Psoas muscle (tissue), 8 donors: ENCODE measurements around the gene RANBP9. TPM values are rescaled to one million over a fixed set of nuclear protein-coding genes. Genes with fewer than 3 reads are reported as not detected.

Experiments used
- ATAC-seq, 4 donors: fragments of 200-7000 bp; cut with Tn5 transposase; one replicate each; pipeline ENCODE4 v1.9.1; 2020; ENCODE audit warnings: moderate library complexity in 3 of 4, mild to moderate bottlenecking in 2 of 4
- DNase-seq, 2 donors: peaks; one replicate each; pipeline ENCODE4 v3.0.0-alpha.2; 2020
- H3K27ac ChIP-seq: fragments of 200-600 bp; one replicate; pipeline ENCODE4 v1.8.0; 2022
- H3K27me3 ChIP-seq, 3 donors: fragments of 200-600 bp in 1 of 3; one replicate each; pipeline versions ENCODE4 v1.6.1 to v1.8.0; 2013 to 2022; ENCODE audit warnings: low read length in 2 of 3, mild to moderate bottlenecking in 2 of 3, moderate library complexity in 1 of 3; ENCODE audit not compliant: insufficient read depth in 3 of 3
- H3K36me3 ChIP-seq, 2 donors: fragments of 200-600 bp in 1 of 2; one replicate each; pipeline versions ENCODE4 v1.6.1 to v1.8.0; 2013 to 2022; ENCODE audit warnings: low read depth in 1 of 2, mild to moderate bottlenecking in 1 of 2, moderate library complexity in 1 of 2; ENCODE audit not compliant: insufficient read depth in 1 of 2
- H3K4me1 ChIP-seq: fragments of 200-600 bp; one replicate; pipeline ENCODE4 v1.8.0; 2022
- H3K4me3 ChIP-seq: fragments of 200-600 bp; one replicate; pipeline ENCODE4 v1.8.0; 2022; ENCODE audit warnings: mild to moderate bottlenecking
- H3K9me3 ChIP-seq: fragments of 200-600 bp; one replicate; pipeline ENCODE4 v1.8.0; 2022
- WGBS, 3 donors: extraction: QIAGEN DNeasy Blood & Tissue Kit; methylation state at CpG; one replicate each; pipeline versions ENCODE4 v1.1.6 to v1.1.7; 2013; 5-methylcytosine and 5-hydroxymethylcytosine counted together
- intact Hi-C, 2 donors: fragments of 100-400 bp; cut with DNase I; formaldehyde crosslinking; loops; one replicate each; pipeline versions ENCODE4 v1.11.0 to v1.14.2; 2022
- polyA plus RNA-seq, 3 donors: library from polyadenylated mRNA; stranded (reverse); fragments of 200-250 nt; gene quantifications; one replicate each; pipeline ENCODE4 v1.2.3, GENCODE V29; 2013
- total RNA-seq, 4 donors: library from RNA; stranded (reverse); fragmentation: NEBNext Ultra II Directional in 2 of 4; extraction: Animal tissue kit (Norgen Biotek cat#: 25700) in 2 of 4; gene quantifications; one replicate each; pipeline versions ENCODE4 v1.2.1 to v1.2.4, GENCODE V29; 2021 to 2023
- TF ChIP-seq, protein P1 (sequence below): fragments of 200-600 bp; IDR thresholded peaks from one replicate; pipeline ENCODE4 v1.8.0; 2022; ENCODE audit warnings: antibody characterized with exemption
- donor health status: healthy with polysubstance abuse.
- donor health status: DM: no; HTN: no; CAD: no; lungs with moderate emphysema.
- donor health status: Bipolar disorder and iron deficiency.
- donor health status: healthy.
- donor health status: DM: yes; HTN: yes; CAD: no.
- donor health status: DM: no; HTN: no; CAD: no.
- donor health status: DM: no; HTN: no; CAD: no.
- donor health status: DM: yes; HTN: yes; CAD: no.

The RANBP9 gene
- total and polyA plus RNA-seq, 7 donors: 22.3 to 72.6 (median 53.0) TPM

DNA sequence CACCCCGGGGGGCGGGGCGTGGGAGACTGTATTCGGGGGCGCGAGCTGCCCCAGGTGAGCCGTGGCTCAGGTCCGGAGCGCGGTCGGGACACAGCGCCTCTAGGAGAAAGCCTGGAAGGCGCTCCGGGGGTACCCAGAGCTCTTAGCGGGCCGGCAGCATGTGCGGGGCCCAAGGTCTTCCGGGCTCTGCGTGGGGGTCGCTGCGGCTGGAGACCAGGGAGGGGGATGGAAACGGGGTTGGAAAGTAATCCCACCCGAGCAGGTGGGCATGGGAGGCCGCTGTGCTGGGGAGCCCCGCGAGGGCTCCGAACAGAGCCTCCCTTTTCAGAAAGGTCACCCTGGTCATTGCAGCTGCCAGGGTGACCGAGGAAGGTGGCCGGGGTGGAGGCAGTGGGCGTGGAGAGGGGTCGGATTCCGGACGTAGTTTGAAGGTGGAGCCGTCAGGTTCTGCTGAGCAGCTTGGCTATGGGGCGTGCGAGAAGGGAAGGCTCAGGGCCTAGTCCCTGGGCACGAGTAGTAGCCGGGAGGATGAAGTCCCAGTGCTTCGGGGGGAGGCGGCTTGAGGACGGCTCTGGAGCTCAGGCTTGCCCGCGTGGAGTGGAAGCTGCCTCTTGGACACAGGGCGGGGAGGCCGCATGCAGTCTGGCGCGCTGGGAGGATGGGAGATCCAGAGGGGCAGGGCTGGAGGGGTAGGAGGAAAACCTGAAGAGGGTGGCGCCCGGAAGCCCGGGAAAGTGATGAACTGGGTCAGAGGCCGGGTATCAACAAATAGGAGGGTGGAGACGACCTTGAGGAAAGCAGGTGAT, 136.9 kb downstream of the RANBP9 start, which contains the start of gene SIRT5:
TSS of gene SIRT5 (plus strand) at position 31 of the 806 bp plus-strand sequence. CDS start 9,510 bp downstream, outside the sequence.
- Histone ChIP-seq H3K36me3 (peaks cover 0 to 4% of the 10 kb centered on the region in 2 donors), H3K4me3 (peak within 1 kb of the TSS; percentile 97), H3K4me1 (peaks cover 20% of the 10 kb centered on the region), H3K27ac (peak within 1 kb of the TSS; percentile 99), H3K9me3 (no peaks in the 10 kb centered on the region), H3K27me3 (no peaks in the 10 kb centered on the region)
- TF ChIP-seq, protein P1, sequence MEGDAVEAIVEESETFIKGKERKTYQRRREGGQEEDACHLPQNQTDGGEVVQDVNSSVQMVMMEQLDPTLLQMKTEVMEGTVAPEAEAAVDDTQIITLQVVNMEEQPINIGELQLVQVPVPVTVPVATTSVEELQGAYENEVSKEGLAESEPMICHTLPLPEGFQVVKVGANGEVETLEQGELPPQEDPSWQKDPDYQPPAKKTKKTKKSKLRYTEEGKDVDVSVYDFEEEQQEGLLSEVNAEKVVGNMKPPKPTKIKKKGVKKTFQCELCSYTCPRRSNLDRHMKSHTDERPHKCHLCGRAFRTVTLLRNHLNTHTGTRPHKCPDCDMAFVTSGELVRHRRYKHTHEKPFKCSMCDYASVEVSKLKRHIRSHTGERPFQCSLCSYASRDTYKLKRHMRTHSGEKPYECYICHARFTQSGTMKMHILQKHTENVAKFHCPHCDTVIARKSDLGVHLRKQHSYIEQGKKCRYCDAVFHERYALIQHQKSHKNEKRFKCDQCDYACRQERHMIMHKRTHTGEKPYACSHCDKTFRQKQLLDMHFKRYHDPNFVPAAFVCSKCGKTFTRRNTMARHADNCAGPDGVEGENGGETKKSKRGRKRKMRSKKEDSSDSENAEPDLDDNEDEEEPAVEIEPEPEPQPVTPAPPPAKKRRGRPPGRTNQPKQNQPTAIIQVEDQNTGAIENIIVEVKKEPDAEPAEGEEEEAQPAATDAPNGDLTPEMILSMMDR: no peak
- peak; percentile 75 to 87 for DNase-seq
- intact Hi-C loops: loop anchor here in 1 of 2 donors (2.0 kb wide), 2 partner anchors 40 to 88 kb away; partner anchors contain the start of genes GFOD1 and NOL7
- peak; percentile 69 to 78 (median 74) for ATAC-seq
- WGBS, 3 donors: 0 to 1% (median 0%) methylated on average over 51 to 52 of the region's 52 CpGs

DNA sequence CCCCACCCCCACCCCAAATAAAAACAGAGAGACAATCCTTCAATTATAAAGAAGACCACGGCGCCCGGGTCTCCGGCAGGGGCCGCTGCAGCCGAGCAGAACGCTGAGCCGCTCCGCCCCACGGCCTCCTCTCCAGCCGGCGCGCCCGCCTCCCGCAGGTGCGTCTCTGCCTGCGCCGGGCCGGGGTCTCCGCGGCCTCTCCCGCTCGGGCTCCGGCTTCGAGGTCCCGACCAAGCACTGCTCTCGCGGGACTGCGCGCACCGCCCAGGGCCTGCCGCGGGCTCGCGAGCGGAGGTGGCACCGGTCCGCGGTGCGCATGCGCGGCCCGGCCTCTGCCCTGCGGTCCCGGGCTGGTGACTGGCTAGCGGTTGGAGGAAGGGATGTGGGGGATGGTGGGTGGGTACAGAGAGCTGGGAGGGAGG, 137.5 kb downstream of the RANBP9 start:
- intact Hi-C loops: loop anchor here in 1 of 2 donors (2.0 kb wide), 2 partner anchors 41 to 87 kb away; partner anchors contain the start of genes GFOD1 and NOL7
- Histone ChIP-seq H3K4me3 (peak overlapping the region; percentile 97), H3K27me3 (no peaks in the 10 kb centered on the region), H3K4me1 (peaks cover 19% of the 10 kb centered on the region), H3K36me3 (peaks cover 0 to 3% of the 10 kb centered on the region in 2 donors), H3K9me3 (no peaks in the 10 kb centered on the region), H3K27ac (peak overlapping the region; percentile 99)
- DNase-seq: peak; percentile 90 to 95
- ATAC-seq: peak; percentile 94
- 0 to 1% (median 0%) methylated on average over 21 to 46 of the region's 46 CpGs for WGBS, 3 donors
- TF ChIP-seq, protein P1: peak; percentile 46

DNA sequence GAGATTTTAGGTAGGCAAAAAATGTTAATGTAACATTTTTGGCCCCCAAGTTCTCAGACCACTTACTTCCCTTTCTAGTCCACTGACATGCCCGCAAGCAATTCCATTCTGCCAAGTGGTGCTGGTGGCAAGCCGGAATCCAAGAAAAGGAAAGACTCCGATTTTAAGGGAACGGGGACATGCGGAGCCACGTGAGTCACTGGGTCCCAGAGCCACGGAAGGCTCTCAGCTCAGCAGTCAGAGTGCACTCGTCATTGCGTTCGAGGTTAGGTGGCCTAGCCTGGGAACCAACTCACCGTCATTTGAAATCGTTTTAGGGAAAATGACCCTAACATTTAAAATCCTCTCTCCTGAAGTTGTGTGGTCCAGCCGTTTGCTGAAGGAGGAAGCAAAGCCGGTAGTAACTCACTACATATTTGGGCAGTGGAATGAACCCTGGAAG, 137.9 kb downstream of the RANBP9 start:
- Histone ChIP-seq H3K27me3 (no peaks in the 10 kb centered on the region), H3K4me3 (peak overlapping the region; percentile 97), H3K9me3 (no peaks in the 10 kb centered on the region), H3K36me3 (peaks cover 0 to 3% of the 10 kb centered on the region in 2 donors), H3K4me1 (peaks cover 15% of the 10 kb centered on the region), H3K27ac (peak overlapping the region; percentile 99)
- TF ChIP-seq, protein P1: no peak
- ATAC-seq: peak in 3 of 4 donors; percentile 23 to 36 (median 29)
- 2% methylated on average over 14 of the region's 14 CpGs for WGBS, 3 donors
- peak; percentile 46 to 66 for DNase-seq
- intact Hi-C loops: loop anchor here in 1 of 2 donors (2.0 kb wide), 2 partner anchors 41 to 87 kb away; partner anchors contain the start of genes GFOD1 and NOL7

DNA sequence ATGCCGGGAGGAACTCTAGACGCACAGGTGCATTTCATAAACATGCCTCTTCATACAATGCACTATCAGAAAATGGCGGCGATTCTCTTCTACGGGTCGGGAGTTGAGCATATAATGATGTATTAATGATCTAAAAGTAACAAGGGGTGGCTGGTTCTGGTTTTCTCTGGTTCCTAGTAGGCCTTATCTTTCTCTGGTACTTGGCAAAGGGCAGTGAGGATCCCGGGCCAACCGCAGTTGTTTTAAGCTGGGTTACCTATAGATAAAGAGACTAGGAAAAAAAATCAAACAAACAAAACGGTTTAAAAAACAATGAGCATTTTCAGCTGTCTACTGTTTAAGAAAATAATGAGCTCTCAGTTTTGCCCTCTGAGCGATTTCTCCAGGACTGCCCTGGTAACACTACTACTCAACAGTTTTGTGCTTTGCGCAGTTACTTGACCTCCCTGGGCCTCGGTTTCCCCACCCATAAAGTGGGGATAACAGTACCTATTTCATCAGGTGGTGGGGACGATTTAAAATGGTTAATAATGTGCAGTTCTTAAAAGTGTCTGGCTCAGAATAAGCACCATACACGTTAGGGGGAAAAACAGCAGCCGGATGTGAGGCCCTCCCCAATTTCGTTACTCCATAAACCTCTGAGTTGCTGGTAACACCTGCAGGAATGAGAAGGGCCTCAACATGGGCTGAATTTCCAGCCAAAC, 138.5 kb downstream of the RANBP9 start:
- ATAC-seq (no peak), DNase-seq (no peak)
- 80 to 88% (median 83%) methylated on average over 16 of the region's 16 CpGs for WGBS, 3 donors
- Histone ChIP-seq H3K4me3 (peak overlapping the region; percentile 97), H3K36me3 (peaks cover 0 to 3% of the 10 kb centered on the region in 2 donors), H3K4me1 (peaks cover 9% of the 10 kb centered on the region), H3K27ac (peak overlapping the region; percentile 99), H3K9me3 (no peaks in the 10 kb centered on the region), H3K27me3 (no peaks in the 10 kb centered on the region)
- intact Hi-C loops: no loop called here
- TF ChIP-seq, protein P1: no peak
